IMR-90 (cell line): ENCODE measurements around the gene PREB.

Experiments
- BHLHE40 ChIP-seq: fragments of 150-350 bp; IDR thresholded peaks from 2 replicates; pipeline ENCODE4 v1.6.1; 2016; ENCODE audit warnings: mild to moderate bottlenecking, low read depth, low read length
- CEBPB ChIP-seq: IDR thresholded peaks from 2 replicates; pipeline ENCODE4 v1.6.1; 2012; ENCODE audit warnings: low read depth, low read length, improper control_type of control experiment
- CHD1 ChIP-seq: IDR thresholded peaks from 2 replicates; pipeline ENCODE4 v1.6.1; 2012; ENCODE audit warnings: low read depth, low read length, improper control_type of control experiment
- MAFK ChIP-seq: IDR thresholded peaks from 2 replicates; pipeline ENCODE4 v1.6.1; 2012; ENCODE audit warnings: low read depth, low read length, improper control_type of control experiment
- MXI1 ChIP-seq: IDR thresholded peaks from 2 replicates; pipeline ENCODE4 v1.6.1; 2012; ENCODE audit warnings: low read depth, mild to moderate bottlenecking, low read length, moderate library complexity, borderline replicate concordance
- POLR2A ChIP-seq: IDR thresholded peaks from 2 replicates; pipeline ENCODE4 v1.6.1; 2012; ENCODE audit warnings: mild to moderate bottlenecking, low read depth, low read length
- RAD21 ChIP-seq: IDR thresholded peaks from 2 replicates; pipeline ENCODE4 v1.6.1; 2012; ENCODE audit warnings: low read length, improper control_type of control experiment
- RCOR1 ChIP-seq: IDR thresholded peaks from 2 replicates; pipeline ENCODE4 v1.6.1; 2012; ENCODE audit warnings: mild to moderate bottlenecking, low read length, improper control_type of control experiment; ENCODE audit not compliant: insufficient replicate concordance
- RFX5 ChIP-seq: IDR thresholded peaks from 2 replicates; pipeline ENCODE4 v1.8.0; 2012; ENCODE audit warnings: low read depth, mild to moderate bottlenecking, low read length, moderate library complexity
- SMC3 ChIP-seq: fragments of 150-350 bp; IDR thresholded peaks from 2 replicates; pipeline ENCODE4 v1.6.1; 2016; ENCODE audit warnings: low read depth, mild to moderate bottlenecking, antibody characterized with exemption, low read length, moderate library complexity
- TF ChIP-seq, protein P1 (sequence below): conservative IDR thresholded peaks from 2 replicates; pipeline ENCODE4 v1.5.1; 2012; ENCODE audit warnings: mild to moderate bottlenecking, low read depth, low read length, improper control_type of control experiment
- TF ChIP-seq, protein P2 (sequence below): fragments of 150-350 bp; IDR thresholded peaks from 2 replicates; pipeline ENCODE4 v1.6.1; 2017; ENCODE audit warnings: mild to moderate bottlenecking, antibody characterized with exemption, low read length, low read depth

DNA sequence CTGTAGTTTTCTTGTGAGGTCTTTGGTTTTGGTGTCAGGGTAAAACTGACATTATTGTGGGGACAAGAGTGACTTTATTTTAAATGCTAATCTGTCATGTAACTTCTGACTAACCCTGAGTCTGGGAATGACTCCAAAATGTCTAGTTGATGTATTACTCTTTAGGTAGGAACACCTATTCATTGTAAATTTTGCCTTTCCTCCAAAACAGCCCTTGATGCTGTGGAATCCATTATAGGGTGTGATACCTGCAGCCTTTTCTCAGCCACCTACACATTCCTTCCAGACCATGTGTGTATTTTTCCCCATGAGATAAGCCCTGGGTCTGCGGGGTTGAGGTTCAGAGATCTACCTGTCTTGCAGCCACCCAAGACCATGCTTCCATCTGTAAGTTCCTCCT is 8.8 kb upstream of the PREB start:
- TF ChIP-seq, protein P1, sequence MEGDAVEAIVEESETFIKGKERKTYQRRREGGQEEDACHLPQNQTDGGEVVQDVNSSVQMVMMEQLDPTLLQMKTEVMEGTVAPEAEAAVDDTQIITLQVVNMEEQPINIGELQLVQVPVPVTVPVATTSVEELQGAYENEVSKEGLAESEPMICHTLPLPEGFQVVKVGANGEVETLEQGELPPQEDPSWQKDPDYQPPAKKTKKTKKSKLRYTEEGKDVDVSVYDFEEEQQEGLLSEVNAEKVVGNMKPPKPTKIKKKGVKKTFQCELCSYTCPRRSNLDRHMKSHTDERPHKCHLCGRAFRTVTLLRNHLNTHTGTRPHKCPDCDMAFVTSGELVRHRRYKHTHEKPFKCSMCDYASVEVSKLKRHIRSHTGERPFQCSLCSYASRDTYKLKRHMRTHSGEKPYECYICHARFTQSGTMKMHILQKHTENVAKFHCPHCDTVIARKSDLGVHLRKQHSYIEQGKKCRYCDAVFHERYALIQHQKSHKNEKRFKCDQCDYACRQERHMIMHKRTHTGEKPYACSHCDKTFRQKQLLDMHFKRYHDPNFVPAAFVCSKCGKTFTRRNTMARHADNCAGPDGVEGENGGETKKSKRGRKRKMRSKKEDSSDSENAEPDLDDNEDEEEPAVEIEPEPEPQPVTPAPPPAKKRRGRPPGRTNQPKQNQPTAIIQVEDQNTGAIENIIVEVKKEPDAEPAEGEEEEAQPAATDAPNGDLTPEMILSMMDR: no peak
- TF ChIP-seq RCOR1 (no peak), POLR2A (no peak), CEBPB (no peak), SMC3 (no peak), RAD21 (no peak), BHLHE40 (no peak), MXI1 (no peak), MAFK (no peak), RFX5 (no peak), CHD1 (no peak)
- TF ChIP-seq, protein P2, sequence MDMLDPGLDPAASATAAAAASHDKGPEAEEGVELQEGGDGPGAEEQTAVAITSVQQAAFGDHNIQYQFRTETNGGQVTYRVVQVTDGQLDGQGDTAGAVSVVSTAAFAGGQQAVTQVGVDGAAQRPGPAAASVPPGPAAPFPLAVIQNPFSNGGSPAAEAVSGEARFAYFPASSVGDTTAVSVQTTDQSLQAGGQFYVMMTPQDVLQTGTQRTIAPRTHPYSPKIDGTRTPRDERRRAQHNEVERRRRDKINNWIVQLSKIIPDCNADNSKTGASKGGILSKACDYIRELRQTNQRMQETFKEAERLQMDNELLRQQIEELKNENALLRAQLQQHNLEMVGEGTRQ: no peak
